Esophagus muscularis mucosa (tissue), 4 donors: Measurements from ENCODE around the gene CARNS1.

Experiments used
- EP300 ChIP-seq: sonication (generic); formaldehyde crosslinking; IDR thresholded peaks from one replicate; pipeline ENCODE4 v1.6.1; 2017; ENCODE audit warnings: antibody characterized with exemption
- POLR2A ChIP-seq: fragments of 450-650 bp; IDR thresholded peaks from one replicate; pipeline ENCODE4 v1.6.1; 2017; ENCODE audit warnings: antibody characterized with exemption, moderate library complexity, mild to moderate bottlenecking, low read depth
- POLR2AphosphoS5 ChIP-seq, 2 donors: sonication (generic); formaldehyde crosslinking; IDR thresholded peaks; one replicate each; pipeline ENCODE4 v1.6.1; 2017; ENCODE audit warnings: antibody characterized with exemption in 2 of 2
- TF ChIP-seq, protein P1 (sequence below), 3 experiments: fragments of 200-600 bp in 2 of 3; fragments of 450-650 bp in 1 of 3; sonication (generic) in 2 of 3; IDR thresholded peaks; one replicate each; pipeline ENCODE4 v1.5.1; 2017 to 2019; ENCODE audit warnings: antibody characterized with exemption in 3 of 3, mild to moderate bottlenecking in 2 of 3, moderate library complexity in 1 of 3

DNA sequence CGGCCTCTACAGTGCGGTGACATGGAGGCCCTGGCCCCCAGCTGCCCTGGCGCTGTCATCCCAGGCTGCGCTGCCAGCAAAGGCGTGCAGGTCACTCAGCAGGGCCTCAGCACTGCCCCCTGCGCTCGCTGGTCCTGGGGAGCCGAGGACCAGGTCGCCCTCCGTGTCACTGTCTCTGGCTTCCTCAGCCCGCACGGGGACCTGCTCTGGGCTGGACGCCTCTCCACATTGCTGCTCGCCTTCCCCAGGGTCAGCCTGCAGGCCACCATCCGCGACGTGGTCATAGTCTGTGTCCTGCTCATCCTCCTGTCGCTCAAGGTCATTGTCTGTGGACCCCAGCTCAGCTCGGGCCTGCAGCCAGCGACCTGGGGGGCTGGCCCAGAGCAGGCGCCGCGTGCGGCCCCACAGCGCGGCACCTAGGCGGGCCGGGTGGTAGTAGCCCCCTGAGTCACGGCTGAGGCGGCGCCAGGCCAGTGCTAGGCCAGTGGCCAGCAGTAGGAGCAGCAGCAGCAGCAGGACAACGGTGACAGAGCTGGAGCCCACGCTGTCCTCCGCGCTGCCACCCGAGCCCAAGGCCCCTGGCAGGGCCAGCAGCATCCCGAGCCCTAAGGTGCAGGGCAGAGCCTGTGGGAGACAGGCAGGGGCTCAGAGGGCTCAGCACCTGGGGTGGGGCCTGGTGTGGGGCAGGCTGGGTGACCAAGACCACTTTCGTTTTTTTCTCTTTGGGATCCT, 20.4 kb downstream of the CARNS1 start:
- TF ChIP-seq POLR2AphosphoS5 (IDR thresholded peaks at IDR 0.05) (no peak), EP300 (no peak), POLR2A (no peak)
- TF ChIP-seq, protein P1, sequence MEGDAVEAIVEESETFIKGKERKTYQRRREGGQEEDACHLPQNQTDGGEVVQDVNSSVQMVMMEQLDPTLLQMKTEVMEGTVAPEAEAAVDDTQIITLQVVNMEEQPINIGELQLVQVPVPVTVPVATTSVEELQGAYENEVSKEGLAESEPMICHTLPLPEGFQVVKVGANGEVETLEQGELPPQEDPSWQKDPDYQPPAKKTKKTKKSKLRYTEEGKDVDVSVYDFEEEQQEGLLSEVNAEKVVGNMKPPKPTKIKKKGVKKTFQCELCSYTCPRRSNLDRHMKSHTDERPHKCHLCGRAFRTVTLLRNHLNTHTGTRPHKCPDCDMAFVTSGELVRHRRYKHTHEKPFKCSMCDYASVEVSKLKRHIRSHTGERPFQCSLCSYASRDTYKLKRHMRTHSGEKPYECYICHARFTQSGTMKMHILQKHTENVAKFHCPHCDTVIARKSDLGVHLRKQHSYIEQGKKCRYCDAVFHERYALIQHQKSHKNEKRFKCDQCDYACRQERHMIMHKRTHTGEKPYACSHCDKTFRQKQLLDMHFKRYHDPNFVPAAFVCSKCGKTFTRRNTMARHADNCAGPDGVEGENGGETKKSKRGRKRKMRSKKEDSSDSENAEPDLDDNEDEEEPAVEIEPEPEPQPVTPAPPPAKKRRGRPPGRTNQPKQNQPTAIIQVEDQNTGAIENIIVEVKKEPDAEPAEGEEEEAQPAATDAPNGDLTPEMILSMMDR (IDR thresholded peaks at IDR 0.05) = no peak
